GM12878 (cell line): ENCODE measurements around the gene HOXB13. TPM values are rescaled to one million over a fixed set of nuclear protein-coding genes. Genes with fewer than 3 reads are reported as not detected.
A peak's percentile ranks its signal among the peaks of the same experiment; 100 is the strongest.

ENCODE experiments used
- ATAC-seq: fragments of 200-7000 bp; cut with Tn5 transposase; 3 replicates; pipeline ENCODE4 v1.9.1; 2020; ENCODE audit warnings: mild to moderate bottlenecking, moderate library complexity
- Bru-seq: library from RNA; stranded (reverse); fragments of 400-500 nt; gene quantifications from one replicate; lab custom pipeline; 2021; lab: Mats Ljungman, UMichigan
- BruChase-seq, 2 experiments: library from RNA; stranded (reverse); fragments of 400-500 nt; gene quantifications; one replicate each; lab custom pipeline; 2021; lab: Mats Ljungman, UMichigan
- BruUV-seq: library from RNA; stranded (reverse); fragments of 400-500 nt; replicated peaks from 2 replicates; lab custom pipeline; 2021; lab: Mats Ljungman, UMichigan
- CTCF ChIA-PET: fragments of 300-600 bp; sonication (Branson Sonifier 250); formaldehyde crosslinking; extraction: SDS; loops from one replicate; lab custom pipeline; 2021; ENCODE audit warnings: inconsistent platforms; lab: Yijun Ruan, JAX
- POLR2A ChIA-PET: fragments of 350-600 bp; formaldehyde crosslinking; extraction: SDS; loops from one replicate; lab custom pipeline; 2021; ENCODE audit warnings: inconsistent platforms; lab: Charles Lee
- RAD21 ChIA-PET: fragments of 300-600 bp; sonication (Branson Sonifier 250); formaldehyde crosslinking; loops from one replicate; lab custom pipeline; 2023; ENCODE audit warnings: antibody characterized with exemption; ENCODE audit not compliant: unreplicated experiment; lab: Charles Lee
- SMC1A ChIA-PET: fragments of 300-600 bp; sonication (Branson Sonifier 250); formaldehyde crosslinking; loops from one replicate; lab custom pipeline; 2023; ENCODE audit not compliant: unreplicated experiment, uncharacterized antibody; lab: Charles Lee
- DNase-seq: peaks from one replicate; pipeline ENCODE4 v3.0.0-alpha.2; 2011; ENCODE audit warnings: low read depth, low spot score
- FAIRE-seq: peaks from 3 replicates; lab custom pipeline; 2011; peaks lifted over from hg19 to GRCh38; lab: Jason Lieb, UNC
- H2AFZ ChIP-seq: 2 replicates; pipeline ENCODE4 v1.6.0; 2011; ENCODE audit warnings: low read depth, low read length, control low read depth; ENCODE audit not compliant: control insufficient read depth
- H3K27ac ChIP-seq: 2 replicates; pipeline ENCODE4 v1.5.1; 2011; ENCODE audit warnings: control low read depth; ENCODE audit not compliant: control insufficient read depth, insufficient read depth
- H3K27me3 ChIP-seq, 2 experiments: replicated peaks in 1 of 2; 2 replicates each; pipeline versions ENCODE4 v1.6.0 to v1.6.1; 2011; ENCODE audit warnings: low read length in 1 of 2; ENCODE audit not compliant: control insufficient read depth in 2 of 2, insufficient read depth in 2 of 2
- H3K36me3 ChIP-seq, 2 experiments: 2 replicates each; pipeline ENCODE4 v1.5.1; 2011; ENCODE audit warnings: low read length in 1 of 2; ENCODE audit not compliant: control insufficient read depth in 2 of 2, insufficient read depth in 2 of 2
- H3K4me1 ChIP-seq: 2 replicates; pipeline ENCODE4 v1.6.1; 2011; ENCODE audit warnings: mild to moderate bottlenecking, low read length, moderate library complexity, mixed read lengths; ENCODE audit not compliant: control insufficient read depth, insufficient read depth
- H3K4me2 ChIP-seq: 2 replicates; pipeline ENCODE4 v1.6.0; 2011; ENCODE audit warnings: control low read depth; ENCODE audit not compliant: control insufficient read depth, insufficient read depth
- H3K4me3 ChIP-seq: fragments of 200-600 bp; sonication (generic); 2 replicates; pipeline ENCODE4 v1.5.1; 2016
- H3K79me2 ChIP-seq: 2 replicates; pipeline ENCODE4 v1.6.0; 2011; ENCODE audit warnings: low read length; ENCODE audit not compliant: control insufficient read depth, insufficient read depth
- H3K9ac ChIP-seq: 2 replicates; pipeline ENCODE4 v1.8.0; 2011; ENCODE audit warnings: low read length, control low read depth, mixed read lengths; ENCODE audit not compliant: control insufficient read depth, insufficient read depth
- H3K9me3 ChIP-seq: replicated peaks from 3 replicates; pipeline ENCODE4 v1.5.1; 2011; ENCODE audit warnings: mild to moderate bottlenecking, low read length; ENCODE audit not compliant: control insufficient read depth, insufficient read depth
- H4K20me1 ChIP-seq: 2 replicates; pipeline ENCODE4 v1.6.0; 2011; ENCODE audit not compliant: control insufficient read depth, insufficient read depth
- SREBF2 ChIP-seq: IDR thresholded peaks from 2 replicates; pipeline ENCODE4 v1.6.1; 2012; ENCODE audit warnings: mild to moderate bottlenecking, low read length
- SUZ12 ChIP-seq: fragments of 200-600 bp; sonication (generic); IDR thresholded peaks from one replicate; pipeline ENCODE4 v1.6.1; 2018; ENCODE audit warnings: antibody characterized with exemption, mild to moderate bottlenecking; ENCODE audit not compliant: unreplicated experiment
- USF2 ChIP-seq: IDR thresholded peaks from 2 replicates; pipeline ENCODE4 v1.6.1; 2011; ENCODE audit warnings: low read depth, low read length, improper control_type of control experiment, borderline replicate concordance
- ZNF592 ChIP-seq: fragments of 450-650 bp; IDR thresholded peaks from 2 replicates; pipeline ENCODE4 v1.6.1; 2017; ENCODE audit warnings: mild to moderate bottlenecking, moderate library complexity
- WGBS: methylation state at CpG from one replicate; pipeline ENCODE4 v1.1.6; 2016; ENCODE audit warnings: low lambda C conversion rate; ENCODE audit not compliant: insufficient replicate concordance, insufficient coverage; ENCODE audit errors: missing lambda C conversion rate; 5-methylcytosine and 5-hydroxymethylcytosine counted together
- in situ Hi-C: fragments of 300-500 bp; cut with MboI; formaldehyde crosslinking; loops from 9 replicates; pipeline ENCODE4 v1.14.3; 2018; ENCODE audit warnings: mixed read lengths
- intact Hi-C: fragments of 100-400 bp; cut with micrococcal nuclease; formaldehyde crosslinking; loops from one replicate; pipeline ENCODE4 v1.14.2; 2022; ENCODE audit not compliant: unreplicated experiment
- long read RNA-seq, 2 experiments: library from polyadenylated mRNA; unstranded; transcript quantifications; one replicate each; pipeline ENCODE4 v2.0.0, GENCODE V29; 2019 to 2020
- polyA minus RNA-seq, 3 experiments: library from RNA; depleted of rRNA, polyadenylated mRNA; stranded (reverse); fragments of >200 nt; gene quantifications; 2 replicates each; pipeline ENCODE4 v1.2.3, GENCODE V29; 2011
- polyA plus RNA-seq, 11 experiments: library from polyadenylated mRNA; depleted of rRNA in 4 of 11; unstranded in 6 of 11; stranded (reverse) in 5 of 11; fragments of >200 nt; fragmentation: Nextera tagmentation in 4 of 11; fragmentation: Illumina TruSeq in 1 of 11; extraction: Ambion mirVana in 4 of 11; extraction: Trizol in 1 of 11; gene quantifications; 1 replicate in 1 of 11; 2 replicates in 10 of 11; pipeline versions ENCODE4 v1.2.1 to v1.2.3, GENCODE V29; 2011 to 2016; ENCODE audit warnings: inconsistent platforms in 2 of 11, missing spikeins in 2 of 11, low read depth in 1 of 11
- total RNA-seq, 4 experiments: library from RNA; depleted of rRNA in 3 of 4; stranded (reverse); fragments of >200 nt in 3 of 4; fragmentation: Illumina TruSeq in 1 of 4; extraction: Trizol in 1 of 4; gene quantifications; 2 replicates each; pipeline versions ENCODE4 v1.2.1 to v1.2.3, GENCODE V29; 2013 to 2021
- TF ChIP-seq, protein P1 (sequence below): IDR thresholded peaks from 2 replicates; pipeline ENCODE4 v1.6.1; 2011; ENCODE audit warnings: low read depth, mild to moderate bottlenecking, low read length, moderate library complexity, borderline replicate concordance; ENCODE audit errors: extremely low read depth

The HOXB13 gene
- not detected in 2 replicates for total RNA-seq (2013; cell fraction: nucleolus; rRNA removed)
- total RNA-seq (2014; rRNA removed) (not detected in 2 replicates), total RNA-seq (2014; rRNA removed; fragmentation: Illumina TruSeq; extraction: Trizol) (not detected in 2 replicates), total RNA-seq (2021) (0.05 TPM in 2 replicates), polyA plus RNA-seq (2011; rRNA removed) (not detected in 2 replicates), polyA plus RNA-seq (2014; fragmentation: Illumina TruSeq; extraction: Trizol) (not detected in 2 replicates), polyA plus RNA-seq (2014; fragmentation: Nextera tagmentation; extraction: Ambion mirVana) (not detected), polyA plus RNA-seq (2014; rRNA removed) (not detected in 2 replicates), polyA plus RNA-seq (2016; fragmentation: Nextera tagmentation; extraction: Ambion mirVana) (not detected), polyA minus RNA-seq (2011; rRNA and poly(A)+ RNA removed) (not detected in 2 replicates), Bru-seq, nascent RNA (not detected), BruChase-seq, experiment 1, labeled RNA remaining after a 6-hour chase (not detected), BruChase-seq, experiment 2, labeled RNA remaining after a 2-hour chase (not detected)
- not detected for polyA plus RNA-seq (2011; ENCODE audit: low read depth)
- polyA plus RNA-seq (2011; cell fraction: cytosol; rRNA removed) = not detected in 2 replicates
- not detected in 2 replicates for polyA plus RNA-seq (2011; cell fraction: nucleus; rRNA removed)
- not detected in 2 replicates for polyA plus RNA-seq (2012)
- polyA minus RNA-seq (2011; cell fraction: cytosol; rRNA and poly(A)+ RNA removed) = not detected in 2 replicates
- polyA minus RNA-seq (2011; cell fraction: nucleus; rRNA and poly(A)+ RNA removed) = not detected in 2 replicates
- long read RNA-seq, experiment 1 = 0 reads
- long read RNA-seq, experiment 2 = 0 reads

- no peaks in the 10 kb centered on the region; the same call in 1 of the 2 replicates for H3K4me1 ChIP-seq
- TF ChIP-seq ZNF592 (no peak), SREBF2 (no peak), SUZ12 (peak; percentile 23), USF2 (no peak)
- TF ChIP-seq, protein P1, sequence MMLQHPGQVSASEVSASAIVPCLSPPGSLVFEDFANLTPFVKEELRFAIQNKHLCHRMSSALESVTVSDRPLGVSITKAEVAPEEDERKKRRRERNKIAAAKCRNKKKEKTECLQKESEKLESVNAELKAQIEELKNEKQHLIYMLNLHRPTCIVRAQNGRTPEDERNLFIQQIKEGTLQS = no peak
- TF ChIP-seq, all 136 proteins: peak for 1
- H3K9me3 ChIP-seq = no peaks in the 10 kb centered on the region
- no peaks in the 10 kb centered on the region for H4K20me1 ChIP-seq
- FAIRE-seq = no peak
- H3K4me3 ChIP-seq = no peak within 1 kb of the TSS
- DNase-seq = no peak
- ChIA-PET CTCF (interaction anchor here (0.7 to 6.4 kb wide), 4 partner anchors 13 to 150 kb away, joined by 3 to 108 read pairs (median 3); no protein-coding TSS in a partner anchor), RAD21 (interaction anchor here (1.2 kb wide), 1 partner anchor 151 kb away, joined by 5 read pairs; no protein-coding TSS in a partner anchor), POLR2A (no interaction called here), SMC1A (no interaction called here)
- intact Hi-C loops = no loop called here
- in situ Hi-C loops = loop anchor here (5.0 kb wide), 1 partner anchor 154 kb away; no protein-coding TSS in a partner anchor
- no peak within 1 kb of the TSS for H2AFZ ChIP-seq
- 20% methylated on average over 46 of the region's 55 CpGs for WGBS
- no peak within 1 kb of the TSS for H3K9ac ChIP-seq
- H3K36me3 ChIP-seq = no peaks in the 10 kb centered on the region
- H3K27me3 ChIP-seq = peaks cover 26 to 45% of the 10 kb centered on the region in 2 experiments
- BruUV-seq = no TSS peak
- H3K4me2 ChIP-seq = no peak within 1 kb of the TSS
- no peak for ATAC-seq
- no peaks in the 10 kb centered on the region for H3K79me2 ChIP-seq
- no peak within 1 kb of the TSS for H3K27ac ChIP-seq
These were observed at the start of gene HOXB13 for GRCh38 chr17:48728232-48729231. Gene HOXB13, minus strand, starts transcription at chr17:48728750. Its CDS starts 157 bp downstream, at chr17:48728593.
